Measurements from ENCODE around the gene ITPKB.

ITPKB gene

DNA sequence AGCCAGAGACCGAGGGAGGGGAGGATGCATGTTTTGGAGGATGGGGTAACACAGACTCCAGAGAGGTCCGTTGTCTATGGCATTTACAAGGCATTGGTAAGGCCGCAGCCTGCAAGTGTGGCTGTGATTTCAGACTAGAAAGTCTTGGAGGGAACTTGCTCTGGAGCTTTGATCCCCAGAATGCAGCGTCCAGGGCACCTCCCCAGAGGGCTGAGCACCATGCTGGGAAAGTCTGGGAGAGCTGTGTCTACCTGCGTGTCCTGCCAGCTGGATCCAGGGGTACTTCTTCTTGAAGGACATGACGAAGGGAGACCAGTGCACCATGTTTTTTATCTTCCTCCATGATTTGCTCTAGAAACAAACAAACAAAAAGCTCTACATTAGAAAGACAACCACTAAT lies 90.7 kb downstream of the ITPKB start:
- H3K36me3 ChIP-seq (replicated peaks) = no peaks in the 10 kb centered on the region
- in situ Hi-C loops (cut with HindIII; ENCODE audit: low pct_ligation_motif_present, low sequenced_read_pairs) = loop anchor here (25.0 kb wide), 2 partner anchors 189 to 789 kb away; no protein-coding TSS in a partner anchor

DNA sequence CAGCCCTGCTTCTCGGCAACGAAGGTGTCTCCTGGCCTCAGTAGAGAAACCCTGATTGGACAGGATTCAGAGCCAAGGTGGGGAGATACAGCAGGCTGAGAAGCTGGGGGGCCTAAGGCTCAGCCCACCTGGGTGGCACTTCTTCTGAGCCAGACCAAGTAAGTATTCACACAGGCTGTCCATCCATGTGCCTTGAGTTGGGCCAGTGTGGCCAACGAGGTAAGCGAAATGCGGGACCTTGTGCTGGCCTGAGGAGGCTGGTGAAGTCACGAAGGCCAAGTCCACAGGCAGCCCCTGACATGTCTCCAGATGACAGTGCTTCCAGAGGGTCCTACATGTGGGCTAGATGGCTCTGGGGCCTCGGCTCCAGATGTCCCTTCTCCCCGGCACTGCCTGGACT lies 91.4 kb downstream of the ITPKB start:
- Histone ChIP-seq H3K27ac (no peak overlapping the region), H3K36me3 (replicated peaks) (no peaks in the 10 kb centered on the region), H3K27me3 (replicated peaks) (no peaks in the 10 kb centered on the region), H3K4me3 (ENCODE audit: low read depth, low read length) (no peak overlapping the region)
- TF ChIP-seq, protein P1, sequence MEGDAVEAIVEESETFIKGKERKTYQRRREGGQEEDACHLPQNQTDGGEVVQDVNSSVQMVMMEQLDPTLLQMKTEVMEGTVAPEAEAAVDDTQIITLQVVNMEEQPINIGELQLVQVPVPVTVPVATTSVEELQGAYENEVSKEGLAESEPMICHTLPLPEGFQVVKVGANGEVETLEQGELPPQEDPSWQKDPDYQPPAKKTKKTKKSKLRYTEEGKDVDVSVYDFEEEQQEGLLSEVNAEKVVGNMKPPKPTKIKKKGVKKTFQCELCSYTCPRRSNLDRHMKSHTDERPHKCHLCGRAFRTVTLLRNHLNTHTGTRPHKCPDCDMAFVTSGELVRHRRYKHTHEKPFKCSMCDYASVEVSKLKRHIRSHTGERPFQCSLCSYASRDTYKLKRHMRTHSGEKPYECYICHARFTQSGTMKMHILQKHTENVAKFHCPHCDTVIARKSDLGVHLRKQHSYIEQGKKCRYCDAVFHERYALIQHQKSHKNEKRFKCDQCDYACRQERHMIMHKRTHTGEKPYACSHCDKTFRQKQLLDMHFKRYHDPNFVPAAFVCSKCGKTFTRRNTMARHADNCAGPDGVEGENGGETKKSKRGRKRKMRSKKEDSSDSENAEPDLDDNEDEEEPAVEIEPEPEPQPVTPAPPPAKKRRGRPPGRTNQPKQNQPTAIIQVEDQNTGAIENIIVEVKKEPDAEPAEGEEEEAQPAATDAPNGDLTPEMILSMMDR (IDR thresholded peaks at IDR 0.05; ENCODE audit: low read depth, low read length, missing control alignments) = no peak
- in situ Hi-C loops (cut with HindIII; ENCODE audit: low pct_ligation_motif_present, low sequenced_read_pairs) = loop anchor here (25.0 kb wide), 2 partner anchors 190 to 790 kb away; no protein-coding TSS in a partner anchor
- no peak for DNase-seq

More for the DNA sequence above, 90.7 kb downstream of the ITPKB start:
- TF ChIP-seq, protein P1 (IDR thresholded peaks at IDR 0.05; ENCODE audit: low read depth, low read length, missing control alignments) = no peak
- H3K27me3 ChIP-seq (replicated peaks) = no peaks in the 10 kb centered on the region
- H3K27ac ChIP-seq = no peak overlapping the region
- no peak for DNase-seq
- H3K4me3 ChIP-seq (ENCODE audit: low read depth, low read length) = no peak overlapping the region

DNA sequence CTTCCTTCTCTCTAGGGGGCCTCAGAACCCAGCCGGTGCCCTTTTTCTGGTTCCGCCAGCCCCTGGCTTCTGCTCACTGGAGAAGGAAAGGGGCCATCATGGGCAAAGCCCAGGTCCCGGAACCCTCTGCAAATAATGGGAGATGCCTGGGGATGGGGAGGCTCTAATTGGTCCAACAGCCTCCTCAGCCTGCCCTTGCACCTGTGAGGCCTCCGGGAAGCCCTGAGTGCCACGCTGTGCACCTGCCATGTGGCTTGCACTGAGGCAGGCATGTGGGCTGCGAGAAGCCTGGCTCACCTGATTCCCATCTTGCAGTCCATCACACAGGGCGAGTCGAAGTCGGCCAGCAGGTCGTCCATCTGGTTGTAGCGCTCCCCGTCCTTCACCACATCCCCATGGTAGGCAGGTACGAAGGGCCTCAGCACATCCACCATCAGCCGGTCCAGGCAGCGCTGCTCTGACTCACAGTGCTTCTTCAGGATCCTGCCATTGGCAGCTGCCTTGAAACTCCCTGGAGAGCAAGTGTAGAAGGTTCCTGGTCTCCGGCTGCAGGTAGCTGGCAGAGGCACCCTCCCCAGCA lies 92.1 kb downstream of the ITPKB start:
- H3K36me3 ChIP-seq (replicated peaks) = no peaks in the 10 kb centered on the region
- in situ Hi-C loops (cut with HindIII; ENCODE audit: low pct_ligation_motif_present, low sequenced_read_pairs) = loop anchor here (25.0 kb wide), 2 partner anchors 190 to 790 kb away; no protein-coding TSS in a partner anchor
- TF ChIP-seq, protein P1 (IDR thresholded peaks at IDR 0.05; ENCODE audit: low read depth, low read length, missing control alignments) = no peak

DNA sequence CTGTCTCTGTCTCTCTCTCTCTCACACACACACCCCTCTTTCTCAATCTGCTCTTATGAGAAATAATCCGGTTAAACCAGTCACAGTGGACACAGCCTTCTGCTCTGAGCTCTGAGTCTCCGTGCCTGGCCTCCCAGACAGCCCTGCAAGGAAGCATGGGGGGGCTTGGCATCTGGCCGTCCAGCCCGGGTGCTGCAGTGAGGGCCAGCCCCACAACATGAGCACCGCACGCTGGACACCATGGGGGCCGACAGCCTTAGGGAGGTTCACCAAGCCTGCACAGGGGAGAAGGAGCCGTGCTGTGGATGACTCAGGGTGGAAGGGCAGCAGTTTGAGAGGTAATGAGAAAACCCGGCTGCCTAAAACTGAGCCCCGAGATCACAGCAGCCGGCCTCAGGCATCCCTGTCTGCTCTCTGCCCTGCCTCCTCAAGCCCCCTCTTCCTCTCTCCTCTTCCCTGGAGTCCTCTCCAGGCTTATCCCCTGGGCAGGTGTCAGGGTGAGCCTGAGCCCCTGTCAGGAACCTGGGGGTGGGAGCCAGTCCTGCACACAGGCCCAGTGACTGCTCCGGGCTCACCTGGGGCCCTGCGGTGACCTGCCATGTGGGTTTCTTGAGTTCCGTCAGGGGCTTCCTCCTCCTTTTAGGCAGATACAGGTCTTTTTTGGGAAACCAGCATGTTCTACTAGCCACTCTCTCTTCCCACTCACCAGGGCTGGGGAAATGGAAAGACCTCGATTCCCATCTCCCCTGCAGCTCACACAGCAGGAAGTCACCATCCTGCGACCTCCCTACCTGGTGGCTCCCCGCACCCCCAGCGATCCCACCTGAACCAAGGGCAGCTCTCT lies 92.8 kb downstream of the ITPKB start:
- in situ Hi-C loops (cut with HindIII; ENCODE audit: low pct_ligation_motif_present, low sequenced_read_pairs) = loop anchor here (25.0 kb wide), 2 partner anchors 191 to 791 kb away; no protein-coding TSS in a partner anchor
- no peak overlapping the region for H3K27ac ChIP-seq

More for the DNA sequence above, 92.1 kb downstream of the ITPKB start:
- no peak overlapping the region for H3K4me3 ChIP-seq (ENCODE audit: low read depth, low read length)
- no peak overlapping the region for H3K27ac ChIP-seq
- DNase-seq = no peak
- H3K27me3 ChIP-seq (replicated peaks) = no peaks in the 10 kb centered on the region

DNA sequence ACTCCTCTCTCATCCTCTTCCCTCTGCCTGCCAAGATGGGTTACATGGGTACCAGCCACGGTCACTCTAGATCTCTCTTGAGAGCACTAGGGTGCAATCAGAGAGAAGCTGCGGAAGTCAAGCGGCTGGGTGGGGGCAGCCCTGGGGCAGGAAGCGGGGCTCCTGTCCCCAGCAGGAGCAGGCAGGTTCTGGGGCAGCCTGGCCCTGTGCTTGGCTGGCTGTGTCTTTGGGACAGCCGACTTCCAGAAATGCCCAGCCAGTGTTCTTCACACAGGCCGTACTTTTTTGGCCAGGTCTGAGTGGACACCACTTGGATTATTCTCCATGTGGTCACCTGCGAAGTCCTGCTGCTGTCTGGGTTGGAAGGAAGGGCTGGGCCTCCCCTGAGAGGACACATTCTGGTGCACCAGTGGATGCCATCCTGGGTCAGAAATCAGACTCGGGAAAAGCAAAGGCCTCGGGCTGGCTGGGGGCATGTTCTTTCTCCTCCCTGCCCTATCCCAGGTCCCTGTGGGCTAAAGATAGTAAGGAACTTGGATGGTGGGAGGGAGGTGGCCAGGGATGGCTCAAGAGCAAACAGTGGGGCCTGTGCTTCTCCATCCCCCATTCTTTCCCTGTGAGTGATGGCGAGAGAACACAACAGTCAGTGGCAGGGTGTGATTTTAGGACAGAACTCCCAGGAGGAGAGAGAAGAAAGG lies 93.7 kb downstream of the ITPKB start:
- H3K36me3 ChIP-seq (replicated peaks) = no peaks in the 10 kb centered on the region
- in situ Hi-C loops (cut with HindIII; ENCODE audit: low pct_ligation_motif_present, low sequenced_read_pairs) = loop anchor here (25.0 kb wide), 2 partner anchors 192 to 792 kb away; no protein-coding TSS in a partner anchor
- TF ChIP-seq, protein P1 (IDR thresholded peaks at IDR 0.05; ENCODE audit: low read depth, low read length, missing control alignments) = no peak
- H3K27ac ChIP-seq = no peak overlapping the region
- no peak overlapping the region for H3K4me3 ChIP-seq (ENCODE audit: low read depth, low read length)
- DNase-seq = no peak
- no peaks in the 10 kb centered on the region for H3K27me3 ChIP-seq (replicated peaks)

More for the DNA sequence above, 92.8 kb downstream of the ITPKB start:
- Histone ChIP-seq H3K4me3 (ENCODE audit: low read depth, low read length) (no peak overlapping the region), H3K27me3 (replicated peaks) (no peaks in the 10 kb centered on the region), H3K36me3 (replicated peaks) (no peaks in the 10 kb centered on the region)
- TF ChIP-seq, protein P1 (IDR thresholded peaks at IDR 0.05; ENCODE audit: low read depth, low read length, missing control alignments) = no peak
- DNase-seq = no peak

All from brain microvascular endothelial cell (primary cell).